Measurements from ENCODE around the gene RNF146.

RNF146 gene

DNA sequence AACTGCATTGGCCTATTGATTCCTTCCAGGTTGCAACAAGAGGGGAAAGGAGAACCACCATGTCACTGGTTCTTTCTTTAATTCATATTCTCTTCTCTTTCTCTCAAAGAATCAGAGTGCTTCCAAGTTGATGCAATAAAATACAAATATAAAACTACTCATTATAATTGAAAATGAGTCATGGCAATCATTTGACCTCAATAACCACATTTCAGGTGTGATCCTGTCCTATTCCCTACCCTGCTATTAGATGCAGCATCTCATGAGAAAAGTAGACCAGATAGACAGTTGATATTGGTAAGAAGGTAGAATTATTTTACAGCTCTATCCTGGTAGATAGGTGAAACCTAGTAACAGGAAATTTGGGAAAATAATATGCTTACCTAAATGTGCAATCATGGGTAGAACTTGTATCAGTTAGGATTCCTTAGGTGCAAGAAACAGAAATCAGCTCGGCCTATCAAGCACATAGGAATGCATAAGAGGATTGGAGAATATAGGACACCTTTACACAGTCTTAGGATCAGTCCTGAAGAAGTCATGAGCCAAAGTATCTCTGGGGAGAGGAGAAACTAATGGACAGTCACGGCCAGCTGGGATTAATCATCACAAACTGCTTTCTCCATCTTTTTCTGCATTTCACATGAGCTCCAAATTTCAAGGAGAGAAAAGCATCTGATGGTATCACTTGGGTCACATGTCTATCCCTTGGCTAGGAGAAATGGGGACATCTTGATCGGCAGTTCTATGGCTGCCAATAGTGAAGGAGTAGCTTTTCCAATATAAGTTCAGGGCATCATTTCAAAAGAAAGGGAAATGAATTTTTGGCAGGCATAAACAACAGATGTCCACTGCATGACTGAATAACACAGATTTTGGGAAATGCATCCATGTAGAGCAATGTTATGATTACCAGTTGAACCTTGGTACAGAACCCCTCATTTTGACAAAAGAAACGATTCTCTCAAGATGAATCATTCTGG is 19.3 kb upstream of the RNF146 start:
- TF ChIP-seq, protein P1, sequence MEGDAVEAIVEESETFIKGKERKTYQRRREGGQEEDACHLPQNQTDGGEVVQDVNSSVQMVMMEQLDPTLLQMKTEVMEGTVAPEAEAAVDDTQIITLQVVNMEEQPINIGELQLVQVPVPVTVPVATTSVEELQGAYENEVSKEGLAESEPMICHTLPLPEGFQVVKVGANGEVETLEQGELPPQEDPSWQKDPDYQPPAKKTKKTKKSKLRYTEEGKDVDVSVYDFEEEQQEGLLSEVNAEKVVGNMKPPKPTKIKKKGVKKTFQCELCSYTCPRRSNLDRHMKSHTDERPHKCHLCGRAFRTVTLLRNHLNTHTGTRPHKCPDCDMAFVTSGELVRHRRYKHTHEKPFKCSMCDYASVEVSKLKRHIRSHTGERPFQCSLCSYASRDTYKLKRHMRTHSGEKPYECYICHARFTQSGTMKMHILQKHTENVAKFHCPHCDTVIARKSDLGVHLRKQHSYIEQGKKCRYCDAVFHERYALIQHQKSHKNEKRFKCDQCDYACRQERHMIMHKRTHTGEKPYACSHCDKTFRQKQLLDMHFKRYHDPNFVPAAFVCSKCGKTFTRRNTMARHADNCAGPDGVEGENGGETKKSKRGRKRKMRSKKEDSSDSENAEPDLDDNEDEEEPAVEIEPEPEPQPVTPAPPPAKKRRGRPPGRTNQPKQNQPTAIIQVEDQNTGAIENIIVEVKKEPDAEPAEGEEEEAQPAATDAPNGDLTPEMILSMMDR (IDR thresholded peaks at IDR 0.05; ENCODE audit: low read depth, low read length): no peak
- peak; percentile 31 for DNase-seq (ENCODE audit: extremely low read depth, low read depth)

GRCh38 chr6:127249621-127250020 is 17.0 kb upstream of the RNF146 start:
- DNase-seq (ENCODE audit: extremely low read depth, low read depth): no peak
- TF ChIP-seq, protein P1 (IDR thresholded peaks at IDR 0.05; ENCODE audit: low read depth, low read length): no peak

- TF ChIP-seq, protein P1 (IDR thresholded peaks at IDR 0.05; ENCODE audit: low read depth, low read length): no peak
- DNase-seq (ENCODE audit: extremely low read depth, low read depth): no peak
Observed at GRCh38 chr6:127255286-127255685, 11.4 kb upstream of the RNF146 start.

DNA sequence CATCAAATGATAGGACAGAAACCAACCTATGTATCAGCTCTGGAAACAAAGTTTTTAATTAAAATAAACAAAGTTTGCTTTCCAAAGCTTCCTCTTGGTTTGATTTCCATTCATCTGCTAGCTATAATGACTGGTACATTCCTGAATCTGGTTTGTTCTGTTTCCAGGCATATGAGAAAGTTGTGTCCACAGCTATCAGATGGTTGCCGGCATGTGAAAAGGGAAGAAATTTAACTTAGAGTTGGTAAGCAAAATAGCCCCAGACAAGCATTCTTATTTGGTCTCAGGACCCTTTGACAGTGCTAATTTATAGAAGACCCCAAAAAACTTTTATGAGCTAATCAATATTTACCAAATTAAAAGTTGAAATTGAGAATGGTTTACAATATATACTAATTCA is 3.8 kb upstream of the RNF146 start:
- DNase-seq (ENCODE audit: extremely low read depth, low read depth): no peak
- TF ChIP-seq, protein P1 (IDR thresholded peaks at IDR 0.05; ENCODE audit: low read depth, low read length): no peak

DNA sequence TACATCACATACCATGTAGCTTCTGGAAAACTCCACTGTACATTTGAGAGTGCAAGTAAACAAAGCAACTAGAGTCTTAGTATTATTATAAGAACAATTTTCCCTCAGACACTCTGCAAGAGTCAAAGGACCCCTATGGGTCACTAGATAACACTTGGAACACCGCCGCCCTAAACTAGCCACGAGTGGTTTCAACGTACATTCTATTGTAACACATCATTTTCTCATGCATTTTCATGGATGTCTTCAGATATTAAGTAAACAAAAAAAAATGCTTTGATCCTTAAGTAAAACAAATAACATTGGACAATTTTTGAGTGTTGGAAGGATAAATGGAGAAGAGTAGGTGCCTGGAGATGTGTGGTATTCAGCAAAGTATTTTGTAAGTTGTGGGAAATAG is 3.2 kb upstream of the RNF146 start:
- TF ChIP-seq, protein P1 (IDR thresholded peaks at IDR 0.05; ENCODE audit: low read depth, low read length): no peak
- no peak for DNase-seq (ENCODE audit: extremely low read depth, low read depth)

DNA sequence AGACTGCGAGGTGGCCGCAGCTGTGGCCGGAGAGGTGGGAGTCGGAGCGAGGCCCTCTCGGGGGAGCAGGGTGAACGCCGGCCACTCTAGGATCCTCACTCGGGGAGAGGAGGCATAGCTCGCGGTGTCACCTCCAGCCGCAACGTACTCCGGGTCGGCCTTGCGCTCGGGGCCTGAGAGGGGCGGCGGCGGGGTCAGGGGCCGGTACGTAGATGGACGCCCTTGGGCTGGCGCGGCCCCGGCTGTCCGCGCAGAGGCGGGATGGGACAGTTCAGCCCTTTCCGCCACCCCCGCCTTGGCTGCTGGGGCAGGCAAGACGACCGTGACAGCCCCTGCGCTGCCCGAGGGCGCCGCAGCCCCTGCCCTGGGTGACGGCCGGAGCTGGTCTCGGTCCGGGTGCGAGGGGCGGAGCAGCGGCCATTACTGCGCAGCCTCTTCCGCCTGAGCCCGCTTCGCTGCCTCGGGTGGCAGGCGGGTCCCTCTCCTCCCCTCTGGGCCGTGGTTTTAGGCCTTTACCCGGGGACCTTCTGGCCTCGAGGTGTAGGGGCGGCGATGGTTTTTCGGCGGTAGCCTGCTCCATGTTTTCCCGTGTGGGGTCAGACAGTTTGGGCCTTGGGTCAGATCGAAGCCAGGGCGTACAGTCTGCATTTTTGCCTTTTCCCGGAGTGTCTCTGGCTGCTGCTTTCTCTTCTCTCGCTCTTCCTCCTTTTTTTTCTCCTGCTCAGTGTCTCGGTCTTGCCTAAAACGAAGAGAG is 405 bp downstream of the RNF146 start:
- TF ChIP-seq, protein P1 (IDR thresholded peaks at IDR 0.05; ENCODE audit: low read depth, low read length): no peak
- DNase-seq (ENCODE audit: extremely low read depth, low read depth): peak; percentile 5

Measured in AG09319 (cell line).